Measurements from ENCODE around the gene DSG1. TPM values are rescaled to one million over a fixed set of nuclear protein-coding genes. Genes with fewer than 3 reads are reported as not detected.

Gene DSG1
- total and polyA plus RNA-seq, 4 donors = 0.13 to 2.9 (median 0.65) TPM

GRCh38 chr18:31354990-31355389 is 37.0 kb downstream of the DSG1 start:
- Histone ChIP-seq H3K36me3 (ENCODE audit: control insufficient read depth in 4 of 4, insufficient read depth in 3 of 4, low read depth in 1 of 4, low read length in 3 of 4) (peaks cover 0 to 8% (median 4%) of the 10 kb centered on the region in 4 donors), H3K27me3 (ENCODE audit: control insufficient read depth in 4 of 4, insufficient read depth in 4 of 4, low read length in 3 of 4) (no peaks in the 10 kb centered on the region), H3K9ac (ENCODE audit: low read depth in 1 of 2, low read length in 2 of 2) (no peak overlapping the region), H3K9me3 (ENCODE audit: control insufficient read depth in 4 of 4, low read length in 3 of 4) (no peaks in the 10 kb centered on the region), H3K4me3 (ENCODE audit: low read depth in 1 of 3, low read length in 3 of 3) (no peak overlapping the region), H3K4me1 (ENCODE audit: control insufficient read depth in 4 of 4, insufficient read depth in 4 of 4, low read length in 3 of 4) (no peaks in the 10 kb centered on the region), H3K27ac (ENCODE audit: low read depth in 1 of 2, low read length in 2 of 2) (no peak overlapping the region)
- no peak for TF ChIP-seq RAD21 (IDR thresholded peaks at IDR 0.05)
- no peak for TF ChIP-seq SP1 (IDR thresholded peaks at IDR 0.05)
- no peak for TF ChIP-seq EGR1 (IDR thresholded peaks at IDR 0.05; ENCODE audit: low read depth in 2 of 2)
- TF ChIP-seq REST (IDR thresholded peaks at IDR 0.05) = no peak
- no peak for TF ChIP-seq JUND (IDR thresholded peaks at IDR 0.05)
- TF ChIP-seq CTCF (IDR thresholded peaks at IDR 0.05; ENCODE audit: low read depth, low read length, missing input control) = no peak
- no peak for DNase-seq (ENCODE audit: low spot score)
- WGBS = 97% methylated on average over 8 of the region's 8 CpGs

GRCh38 chr18:31356025-31356424 is 38.1 kb downstream of the DSG1 start:
- no peak overlapping the region for H3K9ac ChIP-seq (ENCODE audit: low read depth in 1 of 2, low read length in 2 of 2)
- peaks cover 0 to 8% (median 4%) of the 10 kb centered on the region in 4 donors for H3K36me3 ChIP-seq (ENCODE audit: control insufficient read depth in 4 of 4, insufficient read depth in 3 of 4, low read depth in 1 of 4, low read length in 3 of 4)
- DNase-seq (ENCODE audit: low spot score) = no peak
- TF ChIP-seq FOXA2 (IDR thresholded peaks at IDR 0.05) (no peak), HNF4A (conservative IDR thresholded peaks at IDR 0.05) (no peak)
- 93% methylated on average over 5 of the region's 5 CpGs for WGBS
- no peak overlapping the region for H3K27ac ChIP-seq (ENCODE audit: low read depth in 1 of 2, low read length in 2 of 2)
- no peaks in the 10 kb centered on the region for H3K4me1 ChIP-seq (ENCODE audit: control insufficient read depth in 4 of 4, insufficient read depth in 4 of 4, low read length in 3 of 4)
- H3K9me3 ChIP-seq (ENCODE audit: control insufficient read depth in 4 of 4, low read length in 3 of 4) = no peaks in the 10 kb centered on the region
- H3K27me3 ChIP-seq (ENCODE audit: control insufficient read depth in 4 of 4, insufficient read depth in 4 of 4, low read length in 3 of 4) = no peaks in the 10 kb centered on the region
- H3K4me3 ChIP-seq (ENCODE audit: low read depth in 1 of 3, low read length in 3 of 3) = no peak overlapping the region

GRCh38 chr18:31364190-31364589 is 46.2 kb downstream of the DSG1 start:
- Histone ChIP-seq H3K9me3 (ENCODE audit: control insufficient read depth in 4 of 4, low read length in 3 of 4) (no peaks in the 10 kb centered on the region), H3K27me3 (ENCODE audit: control insufficient read depth in 4 of 4, insufficient read depth in 4 of 4, low read length in 3 of 4) (no peaks in the 10 kb centered on the region), H3K36me3 (ENCODE audit: control insufficient read depth in 4 of 4, insufficient read depth in 3 of 4, low read depth in 1 of 4, low read length in 3 of 4) (no peaks in the 10 kb centered on the region), H3K4me1 (ENCODE audit: control insufficient read depth in 4 of 4, insufficient read depth in 4 of 4, low read length in 3 of 4) (no peaks in the 10 kb centered on the region), H3K4me3 (ENCODE audit: low read depth in 1 of 3, low read length in 3 of 3) (no peak overlapping the region), H3K27ac (ENCODE audit: low read depth in 1 of 2, low read length in 2 of 2) (no peak overlapping the region), H3K9ac (ENCODE audit: low read depth in 1 of 2, low read length in 2 of 2) (no peak overlapping the region)
- DNase-seq (ENCODE audit: low spot score) = no peak
- 95% methylated on average over 4 of the region's 4 CpGs for WGBS
- TF ChIP-seq HNF4A (conservative IDR thresholded peaks at IDR 0.05) (no peak), ZBTB33 (IDR thresholded peaks at IDR 0.05) (no peak), FOXA1 (IDR thresholded peaks at IDR 0.05) (no peak), ATF3 (IDR thresholded peaks at IDR 0.05) (no peak), SP1 (IDR thresholded peaks at IDR 0.05) (no peak), EGR1 (IDR thresholded peaks at IDR 0.05; ENCODE audit: low read depth in 2 of 2) (no peak), GABPA (IDR thresholded peaks at IDR 0.05 in 1 of 2, conservative IDR thresholded peaks at IDR 0.05 in 1 of 2) (no peak), TAF1 (conservative IDR thresholded peaks at IDR 0.05) (no peak), REST (IDR thresholded peaks at IDR 0.05) (no peak), RAD21 (IDR thresholded peaks at IDR 0.05) (no peak), MAX (IDR thresholded peaks at IDR 0.05) (no peak), YY1 (IDR thresholded peaks at IDR 0.05) (no peak)
